CD14-positive monocyte (primary cell): Measurements from ENCODE around the gene RANBP17. TPM values are rescaled to one million over a fixed set of nuclear protein-coding genes. Genes with fewer than 3 reads are reported as not detected.
"Not testable (repeated sequence)": the region's sequence is repeated elsewhere in the genome, so short reads cannot be mapped to it uniquely, and the experiment has no call there.

ENCODE experiments used
- DNase-seq, 3 donors: peaks; one replicate each; pipeline ENCODE4 v3.0.0-alpha.2; 2011 to 2022
- H2AFZ ChIP-seq: 2 replicates; pipeline ENCODE4 v1.6.0; 2012; ENCODE audit warnings: mild to moderate bottlenecking, low read depth, low read length, inconsistent platforms; ENCODE audit not compliant: insufficient read depth, poor library complexity, severe bottlenecking
- H3K27ac ChIP-seq, 2 donors: 1 replicate in 1 of 2; 2 replicates in 1 of 2; pipeline ENCODE4 v1.5.1; 2012 to 2013; ENCODE audit warnings: low read length in 2 of 2, control low read depth in 1 of 2, inconsistent platforms in 1 of 2, low read depth in 1 of 2, mild to moderate bottlenecking in 1 of 2
- H3K27me3 ChIP-seq, 2 donors: one replicate each; pipeline versions ENCODE4 v1.6.0 to v1.6.1; 2011 to 2013; ENCODE audit warnings: low read length in 2 of 2; ENCODE audit not compliant: control insufficient read depth in 2 of 2, insufficient read depth in 2 of 2
- H3K36me3 ChIP-seq, 2 donors: replicated peaks in 1 of 2; 1 replicate in 1 of 2; 2 replicates in 1 of 2; pipeline versions ENCODE4 v1.5.1 to v1.6.1; 2012 to 2013; ENCODE audit warnings: low read length in 2 of 2, control low read depth in 1 of 2, inconsistent platforms in 1 of 2, mild to moderate bottlenecking in 1 of 2; ENCODE audit not compliant: insufficient read depth in 2 of 2, control insufficient read depth in 1 of 2
- H3K4me1 ChIP-seq, 2 donors: 1 replicate in 1 of 2; 2 replicates in 1 of 2; pipeline versions ENCODE4 v1.5.1 to v1.6.1; 2012 to 2013; ENCODE audit warnings: low read length in 2 of 2, control low read depth in 1 of 2, inconsistent platforms in 1 of 2, mild to moderate bottlenecking in 1 of 2, moderate library complexity in 1 of 2; ENCODE audit not compliant: insufficient read depth in 2 of 2, control insufficient read depth in 1 of 2
- H3K4me2 ChIP-seq: replicated peaks from 2 replicates; pipeline ENCODE3; 2012; ENCODE audit warnings: low read length, moderate library complexity, mild to moderate bottlenecking; ENCODE audit not compliant: poor library complexity, severe bottlenecking; ENCODE audit errors: extremely low read depth
- H3K4me3 ChIP-seq, 3 experiments: fragments of 200-600 bp in 1 of 3; sonication (generic) in 1 of 3; replicated peaks in 1 of 3; 1 replicate in 2 of 3; 2 replicates in 1 of 3; pipeline ENCODE4 v1.5.1; 2011 to 2013; ENCODE audit warnings: low read length in 3 of 3, mild to moderate bottlenecking in 3 of 3, control low read depth in 2 of 3, low read depth in 2 of 3, inconsistent platforms in 1 of 3, moderate library complexity in 1 of 3
- H3K79me2 ChIP-seq: 2 replicates; pipeline ENCODE4 v1.6.0; 2012; ENCODE audit warnings: mild to moderate bottlenecking, control low read depth, inconsistent platforms, low read length, moderate library complexity; ENCODE audit not compliant: insufficient read depth
- H3K9ac ChIP-seq: 2 replicates; pipeline ENCODE4 v1.6.0; 2017; ENCODE audit warnings: low read length, mild to moderate bottlenecking; ENCODE audit not compliant: insufficient read depth, poor library complexity, severe bottlenecking
- H3K9me3 ChIP-seq, 2 donors: replicated peaks in 1 of 2; 1 replicate in 1 of 2; 2 replicates in 1 of 2; pipeline versions ENCODE4 v1.5.1 to v1.6.1; 2012 to 2013; ENCODE audit warnings: low read length in 2 of 2, control low read depth in 1 of 2; ENCODE audit not compliant: control insufficient read depth in 1 of 2, insufficient read depth in 1 of 2
- H4K20me1 ChIP-seq: 2 replicates; pipeline ENCODE4 v1.6.0; 2012; ENCODE audit warnings: mild to moderate bottlenecking, low read length, control low read depth, moderate library complexity; ENCODE audit not compliant: insufficient read depth
- H3K27ac Mint-ChIP-seq, 7 donors: one replicate each; pipeline ENCODE4 v1.8.0; 2020; ENCODE audit warnings: mild to moderate bottlenecking in 7 of 7, mixed read lengths in 7 of 7, moderate library complexity in 6 of 7, inconsistent platforms in 2 of 7
- H3K27me3 Mint-ChIP-seq, 3 donors: one replicate each; pipeline ENCODE4 v1.8.0; 2021 to 2022; ENCODE audit warnings: low read depth in 3 of 3, mild to moderate bottlenecking in 3 of 3, mixed read lengths in 3 of 3, moderate library complexity in 3 of 3, inconsistent platforms in 1 of 3
- H3K36me3 Mint-ChIP-seq, 2 donors: one replicate each; pipeline ENCODE4 v1.8.0; 2020; ENCODE audit warnings: mixed read lengths in 2 of 2, inconsistent platforms in 1 of 2, mild to moderate bottlenecking in 1 of 2
- H3K4me1 Mint-ChIP-seq: one replicate; pipeline ENCODE4 v1.8.0; 2020; ENCODE audit warnings: mild to moderate bottlenecking, mixed read lengths
- H3K4me3 Mint-ChIP-seq, 2 donors: one replicate each; pipeline ENCODE4 v1.8.0; 2020; ENCODE audit warnings: mild to moderate bottlenecking in 2 of 2, mixed read lengths in 2 of 2, moderate library complexity in 1 of 2
- H3K9me3 Mint-ChIP-seq, 7 donors: one replicate each; pipeline ENCODE4 v1.8.0; 2020 to 2022; ENCODE audit warnings: mixed read lengths in 7 of 7, mild to moderate bottlenecking in 6 of 7, moderate library complexity in 6 of 7, inconsistent platforms in 2 of 7
- CTCF ChIP-seq: fragments of 200-600 bp; IDR thresholded peaks from one replicate; pipeline ENCODE4 v1.8.0; 2022; ENCODE audit warnings: antibody characterized with exemption, mild to moderate bottlenecking
- WGBS: methylation state at CpG from one replicate; pipeline ENCODE4 v1.1.5; 2013; ENCODE audit warnings: missing lambda C conversion rate; ENCODE audit not compliant: insufficient coverage; 5-methylcytosine and 5-hydroxymethylcytosine counted together
- intact Hi-C, 2 donors: fragments of 100-400 bp; cut with micrococcal nuclease; formaldehyde crosslinking; loops; one replicate each; pipeline versions ENCODE4 v1.15.0 to v1.15.1; 2023
- polyA plus RNA-seq, 3 donors: library from polyadenylated mRNA; depleted of rRNA in 1 of 3; unstranded in 2 of 3; stranded (reverse) in 1 of 3; fragments of 300-500 nt in 2 of 3; fragments of >200 nt in 1 of 3; fragmentation: Illumina TruSeq in 2 of 3; gene quantifications; 1 replicate in 2 of 3; 2 replicates in 1 of 3; pipeline ENCODE4 v1.2.3, GENCODE V29; 2012 to 2021

The RANBP17 gene
- polyA plus RNA-seq, 3 donors = 0.07 to 0.13 TPM; not detected in 1

GRCh38 chr5:170867825-170868224 lies 6.0 kb downstream of the RANBP17 start:
- peaks cover 2% of the 10 kb centered on the region in 2 donors for H3K4me1 ChIP-seq
- no peaks in the 10 kb centered on the region for H3K36me3 Mint-ChIP-seq
- H3K9me3 ChIP-seq = peaks cover under 1 to 1% of the 10 kb centered on the region in 2 donors

GRCh38 chr5:170870390-170870789 lies 8.6 kb downstream of the RANBP17 start:
- H2AFZ ChIP-seq, H3K4me3 Mint-ChIP-seq, H3K27me3 Mint-ChIP-seq, H3K27ac ChIP-seq, H3K79me2 ChIP-seq, DNase-seq, H3K9ac ChIP-seq, H3K36me3 Mint-ChIP-seq, H3K4me2 ChIP-seq, H4K20me1 ChIP-seq, H3K27me3 ChIP-seq, H3K36me3 ChIP-seq, H3K4me3 ChIP-seq, H3K4me1 Mint-ChIP-seq, H3K4me1 ChIP-seq, intact Hi-C loops, H3K27ac Mint-ChIP-seq, H3K9me3 ChIP-seq: not testable (repeated sequence)
- H3K9me3 Mint-ChIP-seq = peaks cover 11 to 36% (median 21%) of the 10 kb centered on the region in 7 donors

More at GRCh38 chr5:170867825-170868224, 6.0 kb downstream of the RANBP17 start:
- Histone ChIP-seq H3K36me3 (no peaks in the 10 kb centered on the region), H2AFZ (no peak overlapping the region), H3K27ac (no peak overlapping the region), H3K9ac (no peak overlapping the region), H3K27me3 (peaks cover 8 to 9% of the 10 kb centered on the region in 2 donors), H4K20me1 (no peaks in the 10 kb centered on the region), H3K4me3 (no peak overlapping the region), H3K4me2 (no peak overlapping the region), H3K79me2 (no peaks in the 10 kb centered on the region)
- DNase-seq = no peak
- H3K9me3 Mint-ChIP-seq = peaks cover 2 to 28% (median 12%) of the 10 kb centered on the region in 7 donors
- peaks cover 5% of the 10 kb centered on the region for H3K4me1 Mint-ChIP-seq
- intact Hi-C loops = no loop called here
- no peak overlapping the region for H3K4me3 Mint-ChIP-seq
- no peak overlapping the region for H3K27ac Mint-ChIP-seq
- peaks cover 3 to 6% (median 4%) of the 10 kb centered on the region in 3 donors for H3K27me3 Mint-ChIP-seq
- no CpG with 5 or more reads among the region's 1 CpG for WGBS
- TF ChIP-seq CTCF = no peak
